Glomerular visceral epithelial cell (primary cell): ENCODE results near the gene GRID1.
"Not testable (repeated sequence)": the region's sequence is repeated elsewhere in the genome, so short reads cannot be mapped to it uniquely, and the experiment has no call there.

Experiments
- DNase-seq: peaks from one replicate; pipeline ENCODE4 v3.0.0-alpha.2; 2016; ENCODE audit errors: extremely low spot score

GRID1 gene

GRCh38 chr10:86391986-86392722 lies 25.6 kb upstream of the GRID1 start:
- DNase-seq: no peak

GRCh38 chr10:86391236-86391840 lies 24.7 kb upstream of the GRID1 start:
- DNase-seq: no peak

- no peak for DNase-seq
Measured at GRCh38 chr10:86390337-86391120, 23.9 kb upstream of the GRID1 start.

- DNase-seq: peak; percentile 18
Measured at GRCh38 chr10:86389441-86390193, 23.0 kb upstream of the GRID1 start.

- not testable (repeated sequence) for DNase-seq
Measured at GRCh38 chr10:86389109-86389440, 22.5 kb upstream of the GRID1 start.

GRCh38 chr10:86388119-86388704 lies 21.6 kb upstream of the GRID1 start:
- no peak for DNase-seq

GRCh38 chr10:86387178-86387794 lies 20.7 kb upstream of the GRID1 start:
- DNase-seq: no peak

- no peak for DNase-seq
Measured at GRCh38 chr10:86385806-86386205, 19.2 kb upstream of the GRID1 start.

GRCh38 chr10:86377797-86378146 lies 11.2 kb upstream of the GRID1 start:
- no peak for DNase-seq

GRCh38 chr10:86376852-86377796 lies 10.5 kb upstream of the GRID1 start:
- DNase-seq: peak; percentile 73

- DNase-seq: no peak
Measured at GRCh38 chr10:86376403-86376802, 9.8 kb upstream of the GRID1 start.

GRCh38 chr10:86375204-86375603 lies 8.6 kb upstream of the GRID1 start:
- no peak for DNase-seq

- no peak for DNase-seq
Measured at GRCh38 chr10:86374664-86375063, 8.1 kb upstream of the GRID1 start.

GRCh38 chr10:86373828-86374227 lies 7.2 kb upstream of the GRID1 start:
- no peak for DNase-seq

- no peak for DNase-seq
Measured at GRCh38 chr10:86373251-86373650, 6.7 kb upstream of the GRID1 start.

GRCh38 chr10:86372784-86373239 lies 6.2 kb upstream of the GRID1 start:
- DNase-seq: no peak

- no peak for DNase-seq
Measured at GRCh38 chr10:86372119-86372783, 5.7 kb upstream of the GRID1 start.

GRCh38 chr10:86371691-86372090 lies 5.1 kb upstream of the GRID1 start:
- no peak for DNase-seq

- DNase-seq: no peak
Measured at GRCh38 chr10:86371116-86371515, 4.5 kb upstream of the GRID1 start.
